ENCODE data around the gene CNTN4. TPM values are rescaled to one million over a fixed set of nuclear protein-coding genes. Genes with fewer than 3 reads are reported as not detected.

CNTN4 gene
- total RNA-seq, 1 donor from 2014 or later: 3.2 TPM

GRCh38 chr3:3084890-3085289, 986.2 kb downstream of the CNTN4 start:
- ATAC-seq (no peak), DNase-seq (no peak)
- intact Hi-C loops (cut with micrococcal nuclease): no loop called here

- no peak for DNase-seq
- intact Hi-C loops (cut with micrococcal nuclease): no loop called here
- ATAC-seq: no peak
Measured at GRCh38 chr3:3085782-3086181, 987.1 kb downstream of the CNTN4 start.

GRCh38 chr3:3086239-3086638, 987.6 kb downstream of the CNTN4 start:
- DNase-seq: no peak
- no peak for ATAC-seq
- intact Hi-C loops (cut with micrococcal nuclease): no loop called here

- DNase-seq: no peak
- intact Hi-C loops (cut with micrococcal nuclease): no loop called here
- ATAC-seq: no peak
Measured at GRCh38 chr3:3087279-3087678, 988.6 kb downstream of the CNTN4 start.

GRCh38 chr3:3087716-3088465, 989.2 kb downstream of the CNTN4 start:
- intact Hi-C loops (cut with micrococcal nuclease): no loop called here
- no peak for DNase-seq
- no peak for ATAC-seq

- ATAC-seq (no peak), DNase-seq (no peak)
- intact Hi-C loops (cut with micrococcal nuclease): no loop called here
Measured at GRCh38 chr3:3089017-3089416, 990.4 kb downstream of the CNTN4 start.

- DNase-seq (no peak), ATAC-seq (no peak)
- intact Hi-C loops (cut with micrococcal nuclease): no loop called here
Measured at GRCh38 chr3:3097958-3098357, 999.3 kb downstream of the CNTN4 start.

- ATAC-seq (no peak), DNase-seq (no peak)
- intact Hi-C loops (cut with micrococcal nuclease): no loop called here
Measured at GRCh38 chr3:3101660-3102458, 1003.2 kb downstream of the CNTN4 start.

GRCh38 chr3:3102751-3103150, 1004.1 kb downstream of the CNTN4 start:
- DNase-seq (no peak), ATAC-seq (no peak)
- intact Hi-C loops (cut with micrococcal nuclease): no loop called here

GRCh38 chr3:3105246-3105645, 1006.6 kb downstream of the CNTN4 start:
- ATAC-seq: no peak
- intact Hi-C loops (cut with micrococcal nuclease): no loop called here
- DNase-seq: no peak

- DNase-seq: no peak
- intact Hi-C loops (cut with micrococcal nuclease): no loop called here
- ATAC-seq: no peak
Measured at GRCh38 chr3:3105815-3106214, 1007.1 kb downstream of the CNTN4 start.

GRCh38 chr3:3107181-3107580, 1008.5 kb downstream of the CNTN4 start:
- DNase-seq (no peak), ATAC-seq (no peak)
- intact Hi-C loops (cut with micrococcal nuclease): no loop called here
